Transverse colon (tissue), 4 donors: ENCODE results near the gene PGRMC1.

Experiments
- CTCF ChIP-seq, 5 experiments: fragments of 200-600 bp in 3 of 5; fragments of 450-650 bp in 2 of 5; sonication (generic) in 3 of 5; IDR thresholded peaks; 1 replicate in 2 of 5; 2 replicates in 3 of 5; pipeline ENCODE4 v1.5.1; 2016 to 2017; ENCODE audit warnings: antibody characterized with exemption in 5 of 5, inconsistent platforms in 3 of 5, mild to moderate bottlenecking in 2 of 5, moderate library complexity in 1 of 5
- EP300 ChIP-seq: sonication (generic); formaldehyde crosslinking; IDR thresholded peaks from one replicate; pipeline ENCODE4 v1.6.1; 2017; ENCODE audit warnings: antibody characterized with exemption, low read depth
- POLR2A ChIP-seq: fragments of 450-650 bp; IDR thresholded peaks from one replicate; pipeline ENCODE4 v1.6.1; 2016; ENCODE audit warnings: antibody characterized with exemption, mild to moderate bottlenecking, moderate library complexity
- POLR2AphosphoS5 ChIP-seq, 3 donors: sonication (generic); formaldehyde crosslinking; IDR thresholded peaks; one replicate each; pipeline ENCODE4 v1.6.1; 2016; ENCODE audit warnings: antibody characterized with exemption in 3 of 3

- TF ChIP-seq CTCF (IDR thresholded peaks at IDR 0.05) (no peak), POLR2AphosphoS5 (IDR thresholded peaks at IDR 0.05) (no peak), POLR2A (no peak), EP300 (no peak)
Observed at GRCh38 chrX:119237562-119237942, 1.5 kb downstream of the PGRMC1 start.
